Fibroblast of the conjunctiva (primary cell): Measurements from ENCODE around the gene UBAC1.
"Not testable (repeated sequence)": the region's sequence is repeated elsewhere in the genome, so short reads cannot be mapped to it uniquely, and the experiment has no call there.

Source experiments
- DNase-seq: peaks from one replicate; pipeline ENCODE4 v3.0.0-alpha.2; 2010; ENCODE audit warnings: low read depth

The UBAC1 gene

DNA sequence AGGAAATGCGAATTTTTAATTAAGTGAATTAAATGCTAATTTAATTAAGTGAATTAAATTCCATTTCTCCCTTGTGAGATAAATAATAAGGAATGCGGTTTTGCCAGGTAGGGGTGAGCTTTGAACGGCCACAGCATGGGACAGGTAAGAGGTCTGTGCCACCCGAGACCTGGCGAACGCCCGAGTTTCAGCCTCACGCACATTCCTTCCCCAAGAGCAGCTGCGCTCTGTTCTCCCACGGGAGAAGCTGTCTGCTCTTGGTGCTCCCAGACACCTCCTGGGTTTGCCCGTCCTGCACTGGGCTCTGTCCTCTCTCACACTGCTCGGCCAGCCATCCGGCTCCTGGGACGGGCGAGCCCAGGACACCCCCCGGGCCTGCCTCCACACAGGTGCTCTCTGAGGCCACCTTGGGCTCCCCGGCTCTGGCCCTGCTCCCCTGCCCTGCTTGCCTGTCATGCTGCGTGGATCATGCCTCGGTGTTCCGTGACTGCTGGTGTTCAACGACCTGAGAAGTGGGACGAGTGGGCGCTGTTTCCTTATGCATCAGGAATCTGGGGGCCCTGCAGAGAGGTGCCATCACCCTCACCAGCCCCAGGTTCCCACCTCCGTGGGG, 40.1 kb downstream of the UBAC1 start:
- no peak for DNase-seq

DNA sequence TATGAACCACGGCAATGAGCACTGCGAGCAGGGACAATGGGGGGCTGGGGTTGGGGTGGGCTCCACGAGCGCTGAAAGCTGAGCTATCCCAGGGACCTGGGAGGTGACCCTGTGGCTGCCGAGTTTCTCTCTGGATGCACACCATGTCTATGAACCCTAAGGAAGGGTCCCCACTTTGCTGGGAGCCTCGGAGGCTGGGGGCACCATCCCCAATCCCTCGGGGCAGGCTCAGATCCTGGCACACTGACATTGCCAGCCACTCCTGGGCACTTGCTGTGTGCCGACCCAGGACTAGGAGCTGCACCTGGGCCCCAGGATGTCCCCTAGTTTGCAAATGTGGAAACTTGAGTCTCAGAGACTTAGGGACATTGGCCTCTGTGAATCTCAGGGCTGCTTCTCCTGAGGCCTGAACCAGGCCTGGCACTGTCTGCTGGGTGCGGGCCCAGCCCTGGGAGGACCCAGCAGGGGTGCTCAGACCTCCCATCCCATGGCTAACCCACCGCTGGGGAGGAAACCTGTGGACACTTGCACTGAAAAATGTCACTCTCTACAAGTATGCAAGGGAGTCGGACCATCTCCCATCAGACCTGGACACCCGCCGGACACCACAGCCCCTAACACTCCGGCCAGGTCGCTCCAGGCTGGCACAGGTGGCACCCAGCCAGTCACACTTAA, 40.8 kb downstream of the UBAC1 start:
- DNase-seq, result no peak

- DNase-seq, result no peak
These were observed 41.8 kb downstream of the UBAC1 start for GRCh38 chr9:135919318-135919890.

- DNase-seq, result not testable (repeated sequence)
These were observed 44.9 kb downstream of the UBAC1 start for GRCh38 chr9:135916227-135916626.

- DNase-seq, result no peak
These were observed 46.3 kb downstream of the UBAC1 start for GRCh38 chr9:135914921-135915320.

- not testable (repeated sequence) for DNase-seq
These were observed 49.9 kb downstream of the UBAC1 start for GRCh38 chr9:135911233-135911632.

DNA sequence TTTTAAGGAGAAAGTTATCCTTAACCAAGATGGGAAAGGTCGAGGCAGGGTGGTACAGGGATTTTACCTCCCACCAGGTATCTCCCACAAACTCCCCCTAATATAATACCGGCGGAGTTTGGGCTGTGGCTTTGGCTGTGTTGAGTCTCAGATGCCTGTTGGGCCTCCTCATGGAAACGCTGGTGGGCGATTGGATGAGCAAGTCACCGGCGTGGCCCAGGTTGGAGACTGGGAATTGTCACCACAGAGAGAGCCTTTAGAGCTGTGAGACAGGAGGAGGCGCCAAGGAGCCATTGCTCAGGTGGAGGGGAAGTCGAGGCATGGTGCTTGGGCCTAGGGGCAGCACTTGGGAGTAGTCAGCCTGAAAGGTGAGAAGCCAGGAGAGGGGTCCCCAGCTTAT, 50.4 kb downstream of the UBAC1 start:
- DNase-seq, result no peak

GRCh38 chr9:135910216-135910615, 51.0 kb downstream of the UBAC1 start:
- DNase-seq, result no peak

DNA sequence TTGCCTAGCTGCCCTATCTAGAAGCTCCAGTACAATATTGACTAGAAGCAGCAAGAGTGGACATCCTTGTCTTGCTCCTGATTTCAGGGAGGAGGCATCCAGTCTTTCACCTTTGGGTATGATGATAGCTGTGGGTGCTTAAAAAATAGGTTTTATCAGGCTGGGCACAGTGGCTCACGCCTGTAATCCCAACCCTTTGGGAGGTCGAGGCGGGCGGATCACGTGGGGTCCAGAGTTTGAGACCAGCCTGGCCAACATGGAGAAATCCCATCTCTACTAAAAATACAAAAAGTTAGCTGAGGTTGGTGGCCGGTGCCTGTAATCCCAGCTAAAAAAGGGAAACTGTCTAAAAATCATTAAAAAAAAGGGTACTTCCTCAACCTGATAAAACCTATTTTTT, 51.8 kb downstream of the UBAC1 start:
- no peak for DNase-seq

GRCh38 chr9:135908754-135909204, 52.4 kb downstream of the UBAC1 start:
- DNase-seq, result no peak

DNA sequence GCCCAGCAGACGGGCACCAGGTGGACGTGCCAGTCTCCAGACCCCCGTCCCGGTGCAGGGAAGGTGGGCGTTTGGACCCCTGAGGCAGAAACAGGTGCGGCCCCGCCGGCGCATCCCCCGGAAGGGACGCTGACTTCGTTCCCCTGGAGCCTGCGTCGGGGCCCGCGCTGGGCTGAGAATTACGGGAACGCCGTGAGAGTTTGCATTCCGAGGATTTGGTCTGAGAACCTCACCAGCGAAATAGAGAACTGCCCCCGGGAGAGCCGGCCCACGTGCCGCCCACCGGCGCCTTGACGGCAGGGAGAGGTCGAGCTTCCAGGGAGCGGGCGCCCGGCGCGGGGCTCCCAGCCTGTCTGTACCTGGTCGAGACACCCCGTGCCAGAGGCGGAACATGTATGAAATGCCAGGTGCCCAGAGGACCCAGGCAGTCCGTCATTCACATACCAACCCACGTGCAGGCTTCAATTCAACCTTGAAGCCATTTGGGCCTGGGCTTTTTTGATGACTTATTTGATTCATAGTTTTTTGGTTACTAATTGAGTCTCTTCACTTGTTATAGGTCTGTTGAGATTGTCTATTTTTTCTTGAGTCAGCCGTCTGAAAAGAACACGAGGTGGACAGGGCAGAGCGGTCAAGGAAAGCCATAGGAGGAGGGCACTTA, 53.0 kb downstream of the UBAC1 start:
- DNase-seq, result no peak

DNA sequence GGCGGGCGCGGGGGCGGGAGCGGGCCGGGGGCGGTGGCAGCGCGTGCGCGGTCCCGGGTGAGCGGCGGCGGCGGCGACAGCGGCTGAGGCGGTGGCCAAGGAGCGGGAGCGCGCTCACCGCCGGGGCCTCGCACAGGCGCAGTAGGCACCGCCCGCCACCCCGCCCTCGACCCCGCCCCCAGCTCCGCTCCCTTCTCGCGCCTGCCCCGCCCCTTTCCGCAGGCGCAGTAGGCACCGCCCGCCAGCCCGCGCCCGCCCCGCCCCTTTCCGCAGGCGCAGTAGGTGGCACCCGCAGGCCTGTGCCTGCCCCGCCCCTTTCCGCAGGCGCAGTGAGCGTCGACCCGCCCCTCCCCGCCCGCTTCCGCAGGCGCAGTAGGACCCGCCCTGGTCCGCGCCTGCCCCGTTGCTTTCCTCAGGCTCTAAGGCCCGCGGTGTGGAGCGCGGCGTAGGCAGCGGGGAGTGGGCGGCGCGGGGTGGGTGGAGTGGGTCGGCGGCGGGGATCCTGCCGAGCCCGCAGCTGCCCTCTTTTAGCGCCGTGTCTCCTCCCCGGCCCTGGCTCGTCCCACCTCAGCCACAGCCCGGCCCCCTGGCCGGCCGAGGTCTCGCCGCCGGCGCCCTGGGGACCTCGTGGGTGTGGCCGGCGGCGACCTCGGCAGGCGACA, 53.6 kb downstream of the UBAC1 start, which contains the start of gene CAMSAP1:
TSS of gene CAMSAP1 (minus strand) at position 116 of the 662 bp plus-strand sequence. CDS start 387 bp downstream, outside the sequence.
- peak; percentile 89 for DNase-seq

GRCh38 chr9:135907006-135907430, 54.2 kb downstream of the UBAC1 start:
- no peak for DNase-seq

GRCh38 chr9:135906291-135907005, 54.7 kb downstream of the UBAC1 start:
- DNase-seq, result no peak

DNA sequence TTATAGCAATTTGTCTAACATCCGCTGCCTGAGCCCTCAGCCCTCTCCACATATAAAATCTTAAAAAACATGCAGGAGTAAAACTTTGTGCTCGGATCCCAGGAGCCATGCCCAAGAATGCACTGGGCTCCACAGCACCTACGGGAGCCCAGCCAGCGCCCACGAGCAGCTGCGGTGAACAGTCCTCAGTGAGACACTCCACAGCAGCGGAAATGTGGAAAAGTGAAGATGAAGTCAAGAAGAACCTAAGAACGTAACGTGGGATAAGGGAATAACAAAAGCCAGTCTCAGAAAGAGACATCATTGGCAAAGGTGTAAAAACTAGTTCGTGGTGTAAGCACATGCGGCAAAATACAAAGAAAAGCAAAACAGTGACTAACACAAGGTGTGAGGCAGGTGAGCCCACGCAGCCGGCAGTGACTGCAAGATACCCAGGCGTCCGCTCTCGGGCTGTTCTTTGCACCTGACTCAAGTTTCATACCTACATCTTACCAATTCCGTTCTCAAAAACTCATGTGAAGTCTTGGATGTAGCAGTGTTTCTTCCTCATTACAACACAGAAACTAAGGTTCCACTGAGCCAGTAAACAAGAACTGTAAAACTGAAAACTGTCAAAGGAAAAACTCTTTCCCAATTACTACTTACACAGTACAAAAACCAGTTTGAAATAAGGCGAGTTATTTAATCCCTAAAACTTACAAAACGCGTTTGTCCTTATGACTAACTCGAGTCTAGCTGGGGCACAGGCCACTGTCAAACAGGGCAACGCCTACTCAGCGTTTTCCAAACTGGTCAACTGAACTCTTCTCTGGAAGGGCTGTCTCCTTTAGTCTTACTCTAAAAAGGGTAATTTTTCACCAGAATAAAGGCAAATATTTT, 55.6 kb downstream of the UBAC1 start:
- DNase-seq, result no peak

DNA sequence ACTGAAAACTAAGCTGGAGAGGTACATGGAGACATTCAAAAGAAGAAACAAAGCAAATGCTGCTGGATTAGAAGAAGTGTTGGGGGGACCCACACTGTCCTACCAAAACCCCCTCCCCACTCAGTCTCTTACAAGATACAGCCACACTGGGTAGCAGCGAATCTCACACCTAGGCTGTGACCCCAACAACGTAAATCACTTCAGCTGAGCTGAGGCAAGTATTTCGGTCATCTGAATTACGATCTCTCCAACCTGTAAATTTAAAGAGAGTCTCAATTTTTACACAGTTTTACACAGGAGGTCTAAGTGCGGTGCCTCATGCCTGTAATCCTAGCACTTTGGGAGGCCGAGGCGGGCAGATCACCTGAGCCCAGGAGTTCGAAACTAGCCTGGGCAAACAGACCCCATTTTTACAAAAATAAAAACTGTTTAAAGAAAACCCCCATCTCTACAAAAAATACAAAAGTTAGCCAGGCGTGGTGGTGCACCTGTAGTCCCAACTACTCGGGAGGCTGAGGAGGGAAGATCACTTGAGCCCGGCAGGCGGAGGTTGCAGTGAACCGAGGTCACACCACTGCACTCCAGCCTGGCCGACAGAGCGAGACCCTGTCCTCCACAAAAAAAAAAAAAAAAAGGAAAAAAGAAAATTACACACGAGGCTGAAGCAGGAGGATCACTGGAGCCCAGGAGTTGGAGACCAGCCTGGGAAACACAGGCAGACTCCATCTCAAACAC, 57.2 kb downstream of the UBAC1 start:
- no peak for DNase-seq

DNA sequence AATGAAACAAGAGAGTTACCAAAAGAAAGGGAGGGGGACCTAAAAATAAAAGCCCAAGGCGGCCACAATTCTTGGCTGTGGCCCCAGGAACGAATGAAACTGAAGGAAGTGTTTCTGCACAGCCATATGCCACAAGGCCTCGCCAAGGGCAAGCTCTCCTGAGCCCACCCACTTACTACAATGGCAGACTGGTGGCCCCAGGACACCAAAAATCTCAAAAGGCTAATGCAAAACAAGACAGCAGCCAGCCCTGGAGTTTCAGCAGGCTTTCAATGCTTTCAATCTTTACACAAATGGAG, 57.9 kb downstream of the UBAC1 start:
- no peak for DNase-seq

- DNase-seq, result no peak
These were observed 58.4 kb downstream of the UBAC1 start for GRCh38 chr9:135902655-135903357.

DNA sequence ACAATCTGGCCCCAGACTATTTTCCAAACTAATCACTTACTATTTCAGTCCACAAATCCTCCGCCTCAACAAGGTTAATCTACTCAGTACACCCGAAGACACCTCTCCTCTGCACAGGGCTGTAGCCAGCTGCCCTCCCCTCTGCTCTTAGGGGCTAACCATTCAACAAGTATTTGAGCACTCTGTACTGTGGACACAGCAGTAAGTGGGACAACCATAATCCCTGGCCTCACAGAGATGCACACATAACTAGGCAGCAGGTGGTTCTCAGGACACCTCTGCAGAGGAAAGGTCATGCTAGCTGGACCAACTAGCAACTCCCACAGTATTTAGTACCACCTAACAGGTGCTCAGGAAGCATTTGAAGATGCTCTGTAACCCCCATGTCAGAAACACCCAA, 59.3 kb downstream of the UBAC1 start:
- DNase-seq, result no peak
